K562 (cell line): ENCODE measurements around the gene ACP6. TPM values are rescaled to one million over a fixed set of nuclear protein-coding genes. Genes with fewer than 3 reads are reported as not detected.

Experiments used
- ATAC-seq: fragments of 200-7000 bp; cut with Tn5 transposase; 3 replicates; pipeline ENCODE4 v1.9.1; 2020; ENCODE audit warnings: moderate library complexity
- BruUV-seq: library from RNA; stranded (reverse); fragments of 400-500 nt; replicated peaks from 2 replicates; lab custom pipeline; 2021; lab: Mats Ljungman, UMichigan
- CTCF ChIA-PET: fragments of 300-600 bp; formaldehyde crosslinking; extraction: SDS; loops from one replicate; lab custom pipeline; 2021; ENCODE audit warnings: low intra/inter-chr PET ratio; lab: Yijun Ruan, JAX
- POLR2A ChIA-PET: fragments of 300-600, 350-650 bp; sonication (Branson Sonifier 250); formaldehyde crosslinking; extraction: SDS; loops from one replicate; lab custom pipeline; 2021; ENCODE audit warnings: antibody characterized with exemption, inconsistent platforms; lab: Yijun Ruan, JAX
- DNase-seq, 4 experiments: peaks; one replicate each; pipeline versions ENCODE4 v3.0.0 to v3.0.0-alpha.2; 2011 to 2018; ENCODE audit warnings: low spot score in 3 of 4, mixed read lengths in 3 of 4; ENCODE audit errors: extremely low read depth in 1 of 4
- FAIRE-seq: peaks from 2 replicates; lab custom pipeline; 2011; peaks lifted over from hg19 to GRCh38; lab: Jason Lieb, UNC
- H2AFZ ChIP-seq: 2 replicates; pipeline ENCODE4 v1.6.0; 2011; ENCODE audit warnings: low read depth, low read length, control low read depth, inconsistent platforms
- H3K27ac ChIP-seq: fragments of 200-600 bp; 3 replicates; pipeline ENCODE4 v1.8.0; 2011; ENCODE audit warnings: low read depth, mild to moderate bottlenecking, control low read depth, inconsistent platforms, low read length, moderate library complexity, mixed read lengths; ENCODE audit errors: extremely low read depth
- H3K27me3 ChIP-seq, 2 experiments: fragments of 300-600 bp in 1 of 2; 2 replicates in 1 of 2; 3 replicates in 1 of 2; pipeline versions ENCODE4 v1.6.0 to v1.8.0; 2011; ENCODE audit warnings: inconsistent platforms in 2 of 2, low read length in 2 of 2, mild to moderate bottlenecking in 1 of 2, mixed read lengths in 1 of 2, moderate library complexity in 1 of 2; ENCODE audit not compliant: control insufficient read depth in 2 of 2, insufficient read depth in 2 of 2
- H3K36me3 ChIP-seq: fragments of 300-600 bp; 3 replicates; pipeline ENCODE4 v1.8.0; 2011; ENCODE audit warnings: mild to moderate bottlenecking, low read length, inconsistent platforms; ENCODE audit not compliant: control insufficient read depth, insufficient read depth
- H3K4me1 ChIP-seq, 2 experiments: fragments of 200-600 bp in 1 of 2; replicated peaks in 1 of 2; 2 replicates in 1 of 2; 3 replicates in 1 of 2; pipeline versions ENCODE4 v1.5.1 to v1.8.0; 2011; ENCODE audit warnings: inconsistent platforms in 2 of 2, low read length in 2 of 2, mild to moderate bottlenecking in 1 of 2, mixed read lengths in 1 of 2, moderate library complexity in 1 of 2; ENCODE audit not compliant: control insufficient read depth in 2 of 2, insufficient read depth in 2 of 2
- H3K4me2 ChIP-seq: 2 replicates; pipeline ENCODE4 v1.6.1; 2011; ENCODE audit warnings: low read length, control low read depth, inconsistent platforms, mixed read lengths; ENCODE audit not compliant: insufficient read depth
- H3K4me3 ChIP-seq: fragments of 200-600 bp; sonication (generic), shearing (Covaris generic); 2 replicates; pipeline ENCODE4 v1.5.1; 2016; ENCODE audit warnings: control low read depth, inconsistent platforms
- H3K79me2 ChIP-seq: fragments of 200-600 bp; 3 replicates; pipeline ENCODE4 v1.8.0; 2011; ENCODE audit warnings: low read length, inconsistent platforms; ENCODE audit not compliant: control insufficient read depth, insufficient read depth
- H3K9ac ChIP-seq, 2 experiments: 2 replicates each; pipeline versions ENCODE4 v1.6.0 to v1.6.1; 2011; ENCODE audit warnings: low read depth in 2 of 2, low read length in 2 of 2, control low read depth in 1 of 2, inconsistent platforms in 1 of 2, mild to moderate bottlenecking in 1 of 2, mixed read lengths in 1 of 2; ENCODE audit not compliant: insufficient read depth in 1 of 2
- H3K9me1 ChIP-seq: one replicate; pipeline ENCODE4 v1.6.0; 2011; ENCODE audit warnings: inconsistent platforms, mild to moderate bottlenecking, low read length, moderate library complexity; ENCODE audit not compliant: control insufficient read depth, insufficient read depth
- H3K9me3 ChIP-seq: replicated peaks from 2 replicates; pipeline ENCODE4 v1.5.1; 2011; ENCODE audit warnings: low read depth, low read length, inconsistent platforms; ENCODE audit not compliant: control insufficient read depth, insufficient read depth
- H4K20me1 ChIP-seq: replicated peaks from 2 replicates; pipeline ENCODE4 v1.6.1; 2011; ENCODE audit warnings: low read length, inconsistent platforms, mixed read lengths; ENCODE audit not compliant: control insufficient read depth, insufficient read depth
- DDX20 ChIP-seq: fragments of 450-650 bp; IDR thresholded peaks from 2 replicates; pipeline ENCODE4 v1.6.1; 2016; ENCODE audit warnings: missing genetic modification characterization, low read depth, mild to moderate bottlenecking, missing compliant biosample characterization, moderate library complexity
- EWSR1 ChIP-seq: fragments of 450-650 bp; IDR thresholded peaks from 2 replicates; pipeline ENCODE4 v1.6.1; 2018; ENCODE audit warnings: borderline replicate concordance, mild to moderate bottlenecking, low read depth, moderate library complexity; ENCODE audit not compliant: partially characterized antibody
- HSF4 ChIP-seq: fragments of 250-450 bp; sonication (Bioruptor Pico); IDR thresholded peaks from 2 replicates; pipeline ENCODE4 v2.1.2; 2022; ENCODE audit warnings: mild to moderate bottlenecking, moderate library complexity, borderline replicate concordance
- KAT8 ChIP-seq: fragments of 450-650 bp; IDR thresholded peaks from 2 replicates; pipeline ENCODE4 v1.6.1; 2016; ENCODE audit warnings: low read depth, mild to moderate bottlenecking
- PKNOX1 ChIP-seq: fragments of 450-650 bp; IDR thresholded peaks from 2 replicates; pipeline ENCODE4 v1.6.1; 2016
- REST ChIP-seq, 2 experiments: fragments of 450-650 bp; formaldehyde crosslinking in 1 of 2; IDR thresholded peaks; 2 replicates each; pipeline versions ENCODE4 v1.4.0 to v1.6.1; 2014 to 2020; ENCODE audit warnings: mild to moderate bottlenecking in 2 of 2, borderline replicate concordance in 1 of 2, low read depth in 1 of 2
- USF2 ChIP-seq: sonication (generic); formaldehyde crosslinking; IDR thresholded peaks from 2 replicates; pipeline ENCODE4 v1.5.0; 2020; ENCODE audit warnings: missing genetic modification reagents
- ZNF3 ChIP-seq: fragments of 250-450 bp; sonication (Bioruptor Pico); IDR thresholded peaks from 2 replicates; pipeline ENCODE4 v1.5.0; 2021; ENCODE audit warnings: mild to moderate bottlenecking, moderate library complexity
- WGBS: fragments of 100-300 bp; shearing (Covaris generic); methylation state at CpG from one replicate; pipeline ENCODE4 v1.1.6; 2016; ENCODE audit warnings: low coverage, mixed read lengths; ENCODE audit not compliant: insufficient coverage; ENCODE audit errors: missing lambda C conversion rate; 5-methylcytosine and 5-hydroxymethylcytosine counted together
- in situ Hi-C: fragments of 300-500 bp; cut with MboI; formaldehyde crosslinking; loops from 4 replicates; pipeline ENCODE4 v1.15.0; 2018; ENCODE audit warnings: inconsistent platforms, mixed read lengths
- intact Hi-C: fragments of 100-400 bp; cut with micrococcal nuclease; formaldehyde crosslinking; loops from 2 replicates; pipeline ENCODE4 v1.14.2; 2022
- polyA plus RNA-seq, 8 experiments: library from polyadenylated mRNA; depleted of rRNA in 4 of 8; stranded (reverse) in 5 of 8; unstranded in 3 of 8; fragments of >200 nt; fragmentation: Nextera tagmentation in 2 of 8; fragmentation: Illumina TruSeq in 1 of 8; extraction: Ambion mirVana in 2 of 8; extraction: Trizol in 1 of 8; gene quantifications; 2 replicates each; pipeline versions ENCODE4 v1.2.1 to v1.2.3, GENCODE V29; 2011 to 2014; ENCODE audit warnings: inconsistent platforms in 1 of 8, missing spikeins in 1 of 8
- total RNA-seq, 7 experiments: library from RNA; depleted of rRNA in 6 of 7; stranded (reverse); fragments of >200 nt in 6 of 7; fragmentation: Illumina TruSeq in 2 of 7; extraction: Trizol in 2 of 7; gene quantifications; 2 replicates each; pipeline versions ENCODE4 v1.2.1 to v1.2.3, GENCODE V29; 2011 to 2021; ENCODE audit warnings: low replicate concordance in 1 of 7
- TF ChIP-seq, protein P1 (sequence below), 2 experiments: IDR thresholded peaks; 2 replicates each; pipeline ENCODE4 v1.6.1; 2011; ENCODE audit warnings: borderline replicate concordance in 1 of 2, control low read depth in 1 of 2, low read depth in 1 of 2, low read length in 1 of 2, mild to moderate bottlenecking in 1 of 2, mixed read lengths in 1 of 2, moderate library complexity in 1 of 2; ENCODE audit not compliant: insufficient read depth in 1 of 2, insufficient read length in 1 of 2, poor library complexity in 1 of 2, severe bottlenecking in 1 of 2; ENCODE audit errors: extremely low read depth in 1 of 2

ACP6 gene
- total and polyA plus RNA-seq, 9 of the 15 experiments (the other 6 are each of a cell fraction or from before 2014, with no cell fraction given) = 0.05 to 1.4 (median 0.49) TPM

DNA sequence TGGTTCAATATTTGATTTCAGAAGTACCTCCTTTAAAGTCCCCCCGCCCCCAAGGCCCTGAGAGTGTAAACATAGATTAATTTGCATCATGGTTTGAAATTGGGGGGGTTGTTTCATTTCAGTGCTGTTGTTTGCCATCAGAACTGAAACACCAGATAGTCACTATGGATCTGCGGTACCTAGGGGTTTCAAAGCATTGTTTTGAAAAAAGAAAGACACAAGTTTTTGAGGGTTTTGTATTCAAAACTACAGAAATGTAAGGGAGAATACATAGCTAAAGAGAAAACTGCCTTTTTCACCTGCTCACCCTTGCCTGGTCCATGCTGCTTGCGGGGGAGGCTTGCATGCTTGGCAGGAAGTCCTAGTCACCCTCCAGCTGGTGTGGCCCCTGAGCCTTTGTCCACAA lies 59.3 kb downstream of the ACP6 start (continued):
- TF ChIP-seq REST (IDR thresholded peaks at IDR 0.05; ENCODE audit: borderline replicate concordance) = no peak
- no peak for TF ChIP-seq REST (CRISPR knock-in tag; IDR thresholded peaks at IDR 0.05; ENCODE audit: low read depth)
- no peak for TF ChIP-seq ZNF3 (CRISPR knock-in tag)

- Histone ChIP-seq H3K27me3 (no peaks in the 10 kb centered on the region), H3K9ac (no peak overlapping the region), H3K36me3 (peaks cover 6% of the 10 kb centered on the region; the same call in 1 of the 3 replicates), H3K27ac (no peak overlapping the region), H3K4me3 (no peak overlapping the region), H3K9me3 (no peaks in the 10 kb centered on the region), H4K20me1 (no peaks in the 10 kb centered on the region), H3K4me2 (no peak overlapping the region), H3K9me1 (no peaks in the 10 kb centered on the region), H3K4me1 (no peaks in the 10 kb centered on the region), H3K79me2 (no peaks in the 10 kb centered on the region), H2AFZ (no peak overlapping the region)
- 20% methylated on average over 2 of the region's 2 CpGs for WGBS
- ChIA-PET POLR2A (no interaction called here), CTCF (no interaction called here)
- no peak for FAIRE-seq
- no peak for DNase-seq
- no TSS peak for BruUV-seq
- no peak for ATAC-seq
- intact Hi-C loops (no loop called here), in situ Hi-C loops (no loop called here)
- TF ChIP-seq DDX20 (tag) (no peak), KAT8 (no peak), USF2 (CRISPR knock-in tag) (no peak), EWSR1 (no peak), PKNOX1 (peak; percentile 81), HSF4 (no peak)
- TF ChIP-seq, protein P1, sequence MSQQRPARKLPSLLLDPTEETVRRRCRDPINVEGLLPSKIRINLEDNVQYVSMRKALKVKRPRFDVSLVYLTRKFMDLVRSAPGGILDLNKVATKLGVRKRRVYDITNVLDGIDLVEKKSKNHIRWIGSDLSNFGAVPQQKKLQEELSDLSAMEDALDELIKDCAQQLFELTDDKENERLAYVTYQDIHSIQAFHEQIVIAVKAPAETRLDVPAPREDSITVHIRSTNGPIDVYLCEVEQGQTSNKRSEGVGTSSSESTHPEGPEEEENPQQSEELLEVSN (IDR thresholded peaks at IDR 0.05; ENCODE audit: borderline replicate concordance in 1 of 2, extremely low read depth in 1 of 2, insufficient read depth in 1 of 2, insufficient read length in 1 of 2, low read depth in 1 of 2, low read length in 1 of 2, poor library complexity in 1 of 2, severe bottlenecking in 1 of 2) = no peak
These were observed 61.0 kb downstream of the ACP6 start for GRCh38 chr1:147609358-147609757.
